KMS-11 (cell line): ENCODE results near the gene CTSS.

Experiments used
- H2AFZ ChIP-seq: fragments of 200-600 bp; sonication (generic); 2 replicates; pipeline ENCODE4 v1.6.1; 2016; ENCODE audit warnings: antibody characterized with exemption, mixed run types, low read depth
- H3K27ac ChIP-seq: fragments of 200-600 bp; sonication (generic); 2 replicates; pipeline ENCODE4 v1.6.1; 2016; ENCODE audit warnings: mild to moderate bottlenecking, mixed run types
- H3K27me3 ChIP-seq: fragments of 200-600 bp; sonication (generic); 2 replicates; pipeline ENCODE4 v1.6.1; 2017; ENCODE audit warnings: mild to moderate bottlenecking, low read depth, mixed run types, moderate library complexity; ENCODE audit not compliant: insufficient read depth
- H3K36me3 ChIP-seq: fragments of 200-600 bp; sonication (generic); 2 replicates; pipeline ENCODE4 v1.6.1; 2017; ENCODE audit warnings: mild to moderate bottlenecking, mixed run types; ENCODE audit not compliant: insufficient read depth
- H3K4me1 ChIP-seq: fragments of 200-600 bp; sonication (generic); 2 replicates; pipeline ENCODE4 v1.6.1; 2016; ENCODE audit warnings: mild to moderate bottlenecking, low read depth, mixed run types; ENCODE audit not compliant: poor library complexity, severe bottlenecking
- H3K4me2 ChIP-seq: fragments of 200-600 bp; sonication (generic); 2 replicates; pipeline ENCODE4 v1.7.0; 2016; ENCODE audit warnings: mild to moderate bottlenecking, mixed run types
- H3K4me3 ChIP-seq: fragments of 200-600 bp; sonication (generic); IDR thresholded peaks from 2 replicates; pipeline ENCODE4 v1.6.1; 2017; ENCODE audit warnings: low read depth, low read length, mixed read lengths; ENCODE audit not compliant: insufficient read depth
- H3K79me2 ChIP-seq: fragments of 200-600 bp; sonication (generic); 2 replicates; pipeline ENCODE4 v1.6.1; 2016; ENCODE audit warnings: low read depth, mixed run types; ENCODE audit not compliant: insufficient read depth
- H3K9ac ChIP-seq: fragments of 200-600 bp; sonication (generic); 2 replicates; pipeline ENCODE4 v1.6.1; 2016; ENCODE audit warnings: mild to moderate bottlenecking, mixed run types
- H4K20me1 ChIP-seq: fragments of 200-600 bp; sonication (generic); 2 replicates; pipeline ENCODE4 v1.6.1; 2016; ENCODE audit warnings: mild to moderate bottlenecking, mixed run types; ENCODE audit not compliant: insufficient read depth
- TF ChIP-seq, protein P1 (sequence below): fragments of 200-600 bp; sonication (generic); conservative IDR thresholded peaks from 2 replicates; pipeline ENCODE4 v1.6.1; 2017; ENCODE audit warnings: low read depth, mild to moderate bottlenecking, antibody characterized with exemption, low read length, moderate library complexity, mixed read lengths

Gene CTSS

DNA sequence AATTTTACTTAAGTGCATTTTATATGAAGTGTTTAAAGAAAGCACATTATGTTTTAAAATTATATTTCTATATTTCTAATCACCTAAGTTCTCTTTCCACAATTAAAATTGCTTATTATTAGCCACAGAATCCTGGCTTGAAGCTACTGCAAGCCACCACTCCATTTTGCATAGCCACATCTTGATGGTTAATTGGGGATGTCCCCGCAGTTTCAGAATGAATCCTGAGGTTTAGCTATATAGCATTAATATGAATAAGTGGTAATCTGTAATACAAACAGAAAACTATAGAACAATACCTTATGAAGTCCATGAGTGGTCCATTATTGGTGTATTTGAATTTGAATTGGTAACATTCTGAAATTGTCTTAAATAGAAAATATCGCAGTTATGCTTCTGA lies 57.0 kb downstream of the CTSS start:
- Histone ChIP-seq H3K27ac (no peak overlapping the region), H3K9ac (no peak overlapping the region), H3K4me3 (no peak overlapping the region), H3K4me1 (peaks cover 12% of the 10 kb centered on the region), H4K20me1 (no peaks in the 10 kb centered on the region), H3K79me2 (no peaks in the 10 kb centered on the region), H3K36me3 (no peaks in the 10 kb centered on the region), H2AFZ (no peak overlapping the region), H3K27me3 (no peaks in the 10 kb centered on the region), H3K4me2 (0 out of 2 replicates have a peak overlapping the region, but pooled peaks have one; percentile 0)
- TF ChIP-seq, protein P1, sequence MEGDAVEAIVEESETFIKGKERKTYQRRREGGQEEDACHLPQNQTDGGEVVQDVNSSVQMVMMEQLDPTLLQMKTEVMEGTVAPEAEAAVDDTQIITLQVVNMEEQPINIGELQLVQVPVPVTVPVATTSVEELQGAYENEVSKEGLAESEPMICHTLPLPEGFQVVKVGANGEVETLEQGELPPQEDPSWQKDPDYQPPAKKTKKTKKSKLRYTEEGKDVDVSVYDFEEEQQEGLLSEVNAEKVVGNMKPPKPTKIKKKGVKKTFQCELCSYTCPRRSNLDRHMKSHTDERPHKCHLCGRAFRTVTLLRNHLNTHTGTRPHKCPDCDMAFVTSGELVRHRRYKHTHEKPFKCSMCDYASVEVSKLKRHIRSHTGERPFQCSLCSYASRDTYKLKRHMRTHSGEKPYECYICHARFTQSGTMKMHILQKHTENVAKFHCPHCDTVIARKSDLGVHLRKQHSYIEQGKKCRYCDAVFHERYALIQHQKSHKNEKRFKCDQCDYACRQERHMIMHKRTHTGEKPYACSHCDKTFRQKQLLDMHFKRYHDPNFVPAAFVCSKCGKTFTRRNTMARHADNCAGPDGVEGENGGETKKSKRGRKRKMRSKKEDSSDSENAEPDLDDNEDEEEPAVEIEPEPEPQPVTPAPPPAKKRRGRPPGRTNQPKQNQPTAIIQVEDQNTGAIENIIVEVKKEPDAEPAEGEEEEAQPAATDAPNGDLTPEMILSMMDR = no peak

DNA sequence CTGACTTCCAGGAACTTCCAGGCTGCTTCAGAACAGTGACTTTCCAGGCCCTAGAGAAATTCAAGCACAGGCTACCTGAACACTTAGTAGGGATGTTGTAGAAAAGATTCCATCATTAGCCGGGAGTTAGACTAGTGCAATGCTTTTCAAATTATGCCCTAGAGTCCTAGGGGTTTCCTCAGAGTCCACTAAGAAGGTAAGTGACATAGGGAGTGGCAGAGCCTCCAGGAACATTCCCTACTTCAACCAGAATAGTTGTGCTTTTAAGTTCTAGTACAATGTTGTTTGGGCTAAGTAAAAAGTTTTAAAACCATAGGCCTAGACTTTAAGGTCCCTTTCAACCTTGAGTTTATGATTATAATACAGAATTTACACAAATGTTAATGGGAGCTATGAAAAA lies 59.5 kb downstream of the CTSS start:
- Histone ChIP-seq H3K27me3 (no peaks in the 10 kb centered on the region), H4K20me1 (no peaks in the 10 kb centered on the region), H3K36me3 (no peaks in the 10 kb centered on the region), H3K4me3 (no peak overlapping the region), H2AFZ (no peak overlapping the region), H3K79me2 (no peaks in the 10 kb centered on the region), H3K4me1 (peaks cover 19% of the 10 kb centered on the region), H3K9ac (no peak overlapping the region), H3K4me2 (no peak overlapping the region), H3K27ac (no peak overlapping the region)
- TF ChIP-seq, protein P1 = no peak

DNA sequence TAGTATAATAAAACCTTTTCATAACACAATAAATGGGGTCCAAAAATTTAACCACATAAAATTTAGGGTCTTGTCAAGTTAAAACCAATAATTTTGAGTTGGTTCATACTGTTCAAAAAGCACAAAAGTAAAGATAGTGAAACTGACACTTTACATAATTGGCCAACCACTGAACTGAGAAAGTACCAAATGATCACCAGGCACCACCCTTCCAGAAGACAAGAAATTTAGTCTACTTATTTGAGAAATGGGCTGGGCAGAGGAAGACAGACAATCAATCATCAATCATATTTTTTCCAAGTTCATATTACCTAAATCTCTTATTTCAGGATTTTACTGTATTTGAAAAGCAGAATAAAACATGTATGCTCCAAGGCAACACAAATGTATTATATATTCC lies 62.2 kb downstream of the CTSS start:
- Histone ChIP-seq H4K20me1 (no peaks in the 10 kb centered on the region), H3K27ac (no peak overlapping the region), H3K4me2 (no peak overlapping the region), H3K9ac (no peak overlapping the region), H3K36me3 (no peaks in the 10 kb centered on the region), H3K79me2 (no peaks in the 10 kb centered on the region), H3K27me3 (no peaks in the 10 kb centered on the region), H3K4me1 (peaks cover 15% of the 10 kb centered on the region), H3K4me3 (no peak overlapping the region), H2AFZ (no peak overlapping the region)
- TF ChIP-seq, protein P1 = no peak

DNA sequence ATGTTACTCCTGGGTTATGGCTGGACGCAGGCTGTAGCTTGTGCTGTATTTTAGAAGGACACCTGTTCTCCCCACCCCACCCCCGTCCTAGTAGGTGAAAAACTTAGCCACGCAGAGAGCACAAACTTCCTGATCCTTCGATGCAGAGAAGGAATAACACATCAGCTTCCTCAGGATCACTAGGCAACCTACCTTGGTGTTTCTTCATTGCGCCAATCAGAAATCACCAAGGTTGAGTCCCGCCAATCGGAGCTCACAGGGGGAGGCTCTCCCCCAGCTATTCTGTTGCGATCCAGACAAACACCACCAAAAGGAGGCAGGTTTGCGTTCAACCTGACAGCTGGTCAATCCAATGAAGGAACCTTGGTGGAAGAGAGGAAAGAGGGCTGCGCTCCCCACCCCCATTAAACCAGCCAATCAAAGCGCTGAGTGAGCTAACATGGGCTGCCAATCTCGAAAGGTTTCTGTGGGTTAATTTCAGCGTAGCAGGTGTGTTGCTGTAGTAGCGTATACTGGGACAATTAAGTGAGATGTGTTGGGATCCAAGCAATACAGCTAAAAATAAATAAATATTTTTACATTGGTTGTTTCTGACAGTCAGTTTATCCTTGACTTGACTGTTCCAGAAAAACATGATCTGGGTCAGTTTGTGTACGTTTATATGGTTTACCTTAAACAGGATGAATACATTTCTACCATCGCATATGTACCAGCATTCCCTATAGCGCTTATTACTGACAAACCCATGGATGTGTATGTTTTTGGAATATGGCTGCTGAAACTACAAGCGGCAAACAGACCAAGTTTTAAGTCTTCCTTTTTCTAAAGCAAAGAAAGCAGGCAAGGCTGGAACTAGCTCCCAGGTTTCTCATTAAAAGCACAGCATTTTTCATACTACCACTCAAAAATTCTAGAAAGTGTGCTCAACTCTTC lies 68.3 kb downstream of the CTSS start, which contains the start of gene GOLPH3L:
Gene GOLPH3L (minus strand): TSS at position 160 of the 933 bp plus-strand sequence. CDS start 2,316 bp downstream, outside the sequence.
- no peaks in the 10 kb centered on the region; the same call in 1 of the 2 replicates for H3K36me3 ChIP-seq
- TF ChIP-seq, protein P1 = peak; percentile 64
- peaks cover 13% of the 10 kb centered on the region for H3K79me2 ChIP-seq
- H3K27me3 ChIP-seq = no peaks in the 10 kb centered on the region
- H3K4me3 ChIP-seq = peak within 1 kb of the TSS; percentile 100
- H3K9ac ChIP-seq = peak within 1 kb of the TSS; percentile 51
- H3K4me1 ChIP-seq = peaks cover 25% of the 10 kb centered on the region
- no peaks in the 10 kb centered on the region for H4K20me1 ChIP-seq
- peak within 1 kb of the TSS; percentile 67 for H3K4me2 ChIP-seq
- H2AFZ ChIP-seq = peak within 1 kb of the TSS; percentile 75
- peak within 1 kb of the TSS; percentile 43 for H3K27ac ChIP-seq
